ENCODE data around the gene LUZP1. TPM values are rescaled to one million over a fixed set of nuclear protein-coding genes. Genes with fewer than 3 reads are reported as not detected.
"Not testable (repeated sequence)": the region's sequence is repeated elsewhere in the genome, so short reads cannot be mapped to it uniquely, and the experiment has no call there.

LUZP1 gene
- total RNA-seq, 1 donor from 2014 or later = 23.2 TPM

DNA sequence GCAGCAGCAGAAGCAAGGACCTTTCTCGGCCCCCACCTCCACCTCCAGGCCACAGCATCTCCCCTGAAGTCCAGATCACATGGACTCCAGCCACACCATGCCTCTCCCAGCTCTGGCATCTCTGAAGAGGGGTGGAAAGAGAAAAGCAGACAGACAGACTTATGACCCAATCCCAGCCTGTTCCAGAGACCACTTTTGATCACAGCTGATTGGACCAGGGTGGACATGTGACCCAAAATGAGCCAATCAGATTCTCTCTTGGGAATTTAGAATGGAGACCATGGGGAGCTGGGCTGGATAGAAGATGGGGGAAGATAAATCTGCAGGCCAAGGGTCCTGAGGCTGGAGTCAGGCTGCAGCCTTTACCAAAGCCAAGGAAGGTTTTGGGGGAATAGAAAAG is 32.2 kb upstream of the LUZP1 start:
- DNase-seq = no peak
- intact Hi-C loops (cut with micrococcal nuclease) = no loop called here
- Mint-ChIP-seq H3K36me3 (ENCODE audit: low read depth) (no peaks in the 10 kb centered on the region), H3K4me3 (no peak overlapping the region), H3K27me3 (peaks cover 7% of the 10 kb centered on the region), H3K27ac (no peak overlapping the region), H3K4me1 (no peaks in the 10 kb centered on the region), H3K9me3 (no peaks in the 10 kb centered on the region)

DNA sequence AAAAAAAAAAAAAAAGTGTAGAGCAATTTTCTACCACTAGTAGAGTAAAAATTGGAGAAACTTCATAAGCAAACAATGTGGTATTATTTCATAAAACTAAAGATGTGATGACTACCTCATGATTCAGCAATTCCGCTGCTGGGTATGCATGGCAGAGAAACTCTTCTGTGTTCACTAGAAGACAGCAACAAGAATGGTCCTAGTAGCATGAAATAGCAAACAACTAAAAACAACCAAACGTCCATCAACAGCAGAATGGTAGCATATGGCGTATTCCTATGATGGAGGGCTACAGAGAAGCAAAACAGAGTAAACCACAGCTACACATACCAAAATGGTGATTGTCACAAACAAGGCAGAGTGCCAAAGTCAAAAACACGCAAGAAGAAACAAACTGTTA is 29.7 kb upstream of the LUZP1 start:
- no peak for DNase-seq
- H3K27me3 Mint-ChIP-seq = peaks cover 10% of the 10 kb centered on the region
- H3K4me3 Mint-ChIP-seq = no peak overlapping the region
- H3K4me1 Mint-ChIP-seq = no peaks in the 10 kb centered on the region
- H3K9me3 Mint-ChIP-seq = no peaks in the 10 kb centered on the region
- no peak overlapping the region for H3K27ac Mint-ChIP-seq
- intact Hi-C loops (cut with micrococcal nuclease) = no loop called here
- H3K36me3 Mint-ChIP-seq (ENCODE audit: low read depth) = no peaks in the 10 kb centered on the region

DNA sequence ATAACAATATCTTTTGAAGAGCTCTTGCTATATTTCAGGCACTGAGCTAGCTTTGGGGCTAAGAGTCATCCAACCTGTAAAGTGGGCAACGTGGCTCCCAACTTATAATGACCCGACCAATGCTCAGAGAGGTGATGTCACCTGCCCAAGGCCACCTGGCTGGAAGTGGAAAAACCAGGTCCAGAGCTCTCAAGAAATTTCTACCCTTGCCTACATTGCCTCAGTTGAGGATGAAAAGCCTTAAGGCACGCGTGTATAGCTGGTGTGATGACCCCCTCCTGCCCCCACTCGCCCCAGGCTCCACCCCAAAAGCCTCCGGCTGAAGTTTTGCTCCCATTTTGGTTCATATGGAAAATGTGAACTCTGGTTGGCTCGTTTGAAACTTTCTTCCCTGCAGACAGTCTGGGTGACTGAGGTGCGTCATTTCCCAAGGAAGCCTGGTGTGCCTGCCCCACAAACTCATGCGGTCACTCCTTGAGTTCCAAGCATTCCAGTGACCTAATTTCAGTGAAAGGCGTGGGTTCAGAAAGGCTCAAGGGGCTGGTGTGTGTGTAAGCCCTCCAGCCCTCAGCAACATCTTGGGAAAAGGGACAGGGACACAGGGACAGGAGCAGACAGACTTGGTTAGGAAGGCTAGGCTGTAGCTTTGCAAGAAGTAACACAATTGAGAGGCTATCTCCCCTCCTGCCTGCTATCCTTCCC is 28.1 kb upstream of the LUZP1 start:
- H3K9me3 Mint-ChIP-seq = no peaks in the 10 kb centered on the region
- H3K27ac Mint-ChIP-seq = no peak overlapping the region
- DNase-seq = no peak
- no peak overlapping the region for H3K4me3 Mint-ChIP-seq
- peaks cover 10% of the 10 kb centered on the region for H3K27me3 Mint-ChIP-seq
- H3K4me1 Mint-ChIP-seq = no peaks in the 10 kb centered on the region
- no peaks in the 10 kb centered on the region for H3K36me3 Mint-ChIP-seq (ENCODE audit: low read depth)
- intact Hi-C loops (cut with micrococcal nuclease) = no loop called here

GRCh38 chr1:23194119-23194984 is 25.7 kb upstream of the LUZP1 start:
- Mint-ChIP-seq H3K4me1 (no peaks in the 10 kb centered on the region), H3K27ac (no peak overlapping the region), H3K27me3 (peaks cover 12% of the 10 kb centered on the region), H3K4me3 (no peak overlapping the region), H3K36me3 (ENCODE audit: low read depth) (no peaks in the 10 kb centered on the region), H3K9me3 (no peaks in the 10 kb centered on the region)
- no peak for DNase-seq
- intact Hi-C loops (cut with micrococcal nuclease) = no loop called here

DNA sequence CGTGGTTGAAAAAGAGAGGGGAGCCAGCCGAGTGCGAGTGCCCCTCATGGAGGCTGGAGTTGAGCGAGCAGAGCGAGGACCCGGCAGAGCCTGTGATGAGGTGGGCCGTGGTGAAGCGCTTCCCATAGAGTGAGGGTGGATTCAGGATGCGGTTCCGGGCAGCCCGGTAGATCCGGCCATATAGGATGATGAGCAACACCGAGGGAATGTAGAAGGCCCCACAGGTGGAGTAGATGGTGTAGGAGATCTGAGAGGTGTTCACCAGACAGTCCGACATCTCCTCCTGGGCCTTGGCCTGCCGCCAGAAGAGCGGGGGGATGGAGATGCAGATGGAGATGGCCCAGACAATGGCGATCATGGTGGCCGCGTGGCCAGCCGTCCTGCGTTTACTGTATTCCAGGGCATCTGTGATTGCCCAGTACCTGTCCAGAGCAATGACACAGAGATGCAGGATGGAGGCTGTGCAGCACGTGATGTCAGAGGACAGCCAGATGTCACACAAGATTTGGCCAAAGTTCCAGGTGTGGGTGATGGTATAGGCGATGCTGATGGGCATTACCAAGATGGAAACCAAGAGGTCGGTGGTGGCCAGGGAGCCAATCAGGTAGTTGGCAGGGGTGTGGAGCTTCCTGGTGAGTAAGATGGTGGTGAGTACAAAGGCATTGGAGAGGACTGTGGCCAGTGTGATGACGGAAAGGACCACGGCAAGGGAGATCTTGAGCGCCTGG is 24.9 kb upstream of the LUZP1 start:
- no peak for DNase-seq
- H3K4me1 Mint-ChIP-seq = no peaks in the 10 kb centered on the region
- H3K9me3 Mint-ChIP-seq = no peaks in the 10 kb centered on the region
- intact Hi-C loops (cut with micrococcal nuclease) = no loop called here
- peaks cover 12% of the 10 kb centered on the region for H3K27me3 Mint-ChIP-seq
- H3K36me3 Mint-ChIP-seq (ENCODE audit: low read depth) = no peaks in the 10 kb centered on the region
- H3K4me3 Mint-ChIP-seq = no peak overlapping the region
- H3K27ac Mint-ChIP-seq = no peak overlapping the region

- no peaks in the 10 kb centered on the region for H3K4me1 Mint-ChIP-seq
- intact Hi-C loops (cut with micrococcal nuclease) = no loop called here
- no peak for DNase-seq
- no peak overlapping the region for H3K27ac Mint-ChIP-seq
- no peak overlapping the region for H3K4me3 Mint-ChIP-seq
- H3K36me3 Mint-ChIP-seq (ENCODE audit: low read depth) = no peaks in the 10 kb centered on the region
- H3K9me3 Mint-ChIP-seq = no peaks in the 10 kb centered on the region
- H3K27me3 Mint-ChIP-seq = peaks cover 9% of the 10 kb centered on the region
Measured at GRCh38 chr1:23191199-23191598, 22.5 kb upstream of the LUZP1 start.

- intact Hi-C loops (cut with micrococcal nuclease); H3K36me3 Mint-ChIP-seq (ENCODE audit: low read depth); H3K27me3 Mint-ChIP-seq; H3K4me3 Mint-ChIP-seq; H3K27ac Mint-ChIP-seq; H3K9me3 Mint-ChIP-seq; H3K4me1 Mint-ChIP-seq; DNase-seq: not testable (repeated sequence)
Measured at GRCh38 chr1:23188936-23189452, 20.3 kb upstream of the LUZP1 start.

GRCh38 chr1:23188434-23188884 is 19.8 kb upstream of the LUZP1 start:
- H3K9me3 Mint-ChIP-seq = no peaks in the 10 kb centered on the region
- no peak overlapping the region for H3K27ac Mint-ChIP-seq
- H3K27me3 Mint-ChIP-seq = peaks cover 5% of the 10 kb centered on the region
- H3K4me1 Mint-ChIP-seq = peaks cover 8% of the 10 kb centered on the region
- intact Hi-C loops (cut with micrococcal nuclease) = no loop called here
- DNase-seq = no peak
- no peak overlapping the region for H3K4me3 Mint-ChIP-seq
- no peaks in the 10 kb centered on the region for H3K36me3 Mint-ChIP-seq (ENCODE audit: low read depth)

DNA sequence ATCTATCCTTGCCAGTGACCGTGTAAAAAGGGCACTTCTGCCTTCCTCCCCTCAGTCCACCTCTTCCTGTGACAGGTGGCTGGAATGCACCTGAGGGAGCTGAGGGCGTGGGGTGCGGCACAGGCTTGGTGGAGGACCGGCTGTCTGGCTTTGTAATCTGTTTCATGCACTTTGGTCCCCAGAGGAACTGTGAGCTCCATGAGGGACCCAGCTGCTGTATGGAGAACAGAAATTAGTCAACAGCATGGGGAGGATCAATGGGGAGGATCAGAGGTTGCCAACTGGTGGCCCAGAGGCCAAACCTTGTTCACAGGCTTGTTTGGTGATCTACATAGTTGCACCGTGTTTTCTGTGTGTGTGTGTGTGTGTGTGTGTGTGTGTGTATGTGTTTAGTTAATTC is 19.0 kb upstream of the LUZP1 start:
- no peaks in the 10 kb centered on the region for H3K9me3 Mint-ChIP-seq
- no peaks in the 10 kb centered on the region for H3K36me3 Mint-ChIP-seq (ENCODE audit: low read depth)
- no peak overlapping the region for H3K27ac Mint-ChIP-seq
- no peak overlapping the region for H3K4me3 Mint-ChIP-seq
- H3K4me1 Mint-ChIP-seq = peaks cover 8% of the 10 kb centered on the region
- intact Hi-C loops (cut with micrococcal nuclease) = no loop called here
- DNase-seq = no peak
- peaks cover 2% of the 10 kb centered on the region for H3K27me3 Mint-ChIP-seq

GRCh38 chr1:23185381-23185780 is 16.7 kb upstream of the LUZP1 start:
- no peaks in the 10 kb centered on the region for H3K9me3 Mint-ChIP-seq
- no peak overlapping the region for H3K27ac Mint-ChIP-seq
- intact Hi-C loops (cut with micrococcal nuclease) = no loop called here
- H3K27me3 Mint-ChIP-seq = peaks cover 4% of the 10 kb centered on the region
- no peak overlapping the region for H3K4me3 Mint-ChIP-seq
- peaks cover 8% of the 10 kb centered on the region for H3K4me1 Mint-ChIP-seq
- no peak for DNase-seq
- no peaks in the 10 kb centered on the region for H3K36me3 Mint-ChIP-seq (ENCODE audit: low read depth)

- intact Hi-C loops (cut with micrococcal nuclease) = loop anchor here (1.0 kb wide), 2 partner anchors 86 to 208 kb away; no protein-coding TSS in a partner anchor
- Mint-ChIP-seq H3K27me3 (peaks cover 7% of the 10 kb centered on the region), H3K27ac (no peak overlapping the region), H3K4me1 (peaks cover 8% of the 10 kb centered on the region), H3K9me3 (no peaks in the 10 kb centered on the region), H3K36me3 (ENCODE audit: low read depth) (no peaks in the 10 kb centered on the region), H3K4me3 (peak overlapping the region; percentile 70)
- peak; percentile 82 for DNase-seq
Measured at GRCh38 chr1:23184212-23184934, 15.7 kb upstream of the LUZP1 start.

GRCh38 chr1:23179862-23180261 is 11.2 kb upstream of the LUZP1 start:
- Mint-ChIP-seq H3K9me3 (no peaks in the 10 kb centered on the region), H3K36me3 (ENCODE audit: low read depth) (no peaks in the 10 kb centered on the region), H3K27me3 (peaks cover 17% of the 10 kb centered on the region), H3K4me3 (no peak overlapping the region), H3K4me1 (peaks cover 16% of the 10 kb centered on the region), H3K27ac (no peak overlapping the region)
- intact Hi-C loops (cut with micrococcal nuclease) = no loop called here
- DNase-seq = no peak

DNA sequence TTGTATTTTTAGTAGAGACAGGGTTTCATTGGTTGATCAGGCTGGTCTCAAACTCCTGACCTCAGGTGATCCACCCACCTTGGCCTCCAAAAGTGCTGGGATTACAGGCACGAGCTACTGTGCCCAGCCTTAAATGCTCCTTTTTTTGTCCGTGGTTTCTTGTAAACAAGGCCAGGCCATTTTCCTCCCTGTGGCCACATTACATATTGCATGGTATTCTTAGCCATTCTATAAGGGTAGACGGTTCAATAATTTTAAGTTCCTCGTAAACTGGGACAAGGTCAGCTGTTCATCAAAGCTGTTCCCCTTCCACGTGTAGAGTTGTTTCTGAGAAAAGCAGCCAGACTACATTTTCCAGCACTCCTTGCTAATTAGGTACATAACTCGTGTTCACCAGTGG is 10.3 kb upstream of the LUZP1 start:
- intact Hi-C loops (cut with micrococcal nuclease) = no loop called here
- no peak overlapping the region for H3K27ac Mint-ChIP-seq
- DNase-seq = no peak
- H3K27me3 Mint-ChIP-seq = peaks cover 17% of the 10 kb centered on the region
- H3K4me3 Mint-ChIP-seq = peak overlapping the region; percentile 7
- H3K4me1 Mint-ChIP-seq = peaks cover 14% of the 10 kb centered on the region
- no peaks in the 10 kb centered on the region for H3K36me3 Mint-ChIP-seq (ENCODE audit: low read depth)
- no peaks in the 10 kb centered on the region for H3K9me3 Mint-ChIP-seq
